ENCODE results near the gene SH3TC1. TPM values are rescaled to one million over a fixed set of nuclear protein-coding genes. Genes with fewer than 3 reads are reported as not detected.

SH3TC1 gene
- total RNA-seq, 1 experiment from 2014 or later: 7.8 TPM

DNA sequence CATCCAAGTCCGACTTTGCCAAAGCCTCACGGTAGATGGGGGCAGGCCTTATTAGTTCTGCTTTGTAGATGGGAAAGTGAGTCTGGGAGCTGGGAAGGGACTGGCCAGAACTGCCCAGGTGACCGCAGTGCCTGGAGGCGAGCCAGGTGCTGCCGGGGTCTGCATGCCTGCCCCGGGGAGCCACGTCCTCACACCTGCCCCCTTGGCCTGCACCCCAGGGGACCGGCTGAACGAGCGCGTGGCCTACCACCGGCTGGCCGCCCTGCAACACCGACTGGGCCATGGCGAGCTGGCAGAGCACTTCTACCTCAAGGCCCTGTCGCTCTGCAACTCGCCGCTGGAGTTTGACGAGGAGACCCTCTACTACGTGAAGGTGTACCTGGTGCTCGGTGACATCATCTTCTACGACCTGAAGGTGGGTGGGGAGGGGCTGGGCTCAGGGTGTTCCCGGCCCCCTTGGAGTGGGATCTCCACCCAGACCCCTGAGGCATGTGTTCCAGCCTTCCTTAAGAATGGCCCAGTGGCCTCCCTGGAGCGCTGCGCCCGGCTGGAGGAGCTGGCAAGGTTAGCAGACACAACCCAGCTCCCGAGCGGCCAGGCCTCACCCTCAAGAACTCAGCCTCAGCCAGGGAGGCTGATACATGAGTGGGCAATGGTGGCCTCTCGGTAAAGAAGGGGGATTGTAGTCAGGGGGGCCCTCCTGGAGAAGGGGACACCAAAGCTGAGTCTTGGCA lies 38.3 kb downstream of the SH3TC1 start:
- H3K27me3 Mint-ChIP-seq (ENCODE audit: unreplicated experiment): no peaks in the 10 kb centered on the region
- no peak overlapping the region for H3K27ac Mint-ChIP-seq (ENCODE audit: unreplicated experiment)
- no peaks in the 10 kb centered on the region for H3K4me1 Mint-ChIP-seq (ENCODE audit: low read depth, unreplicated experiment)
- no peak for DNase-seq
- no TSS peak for BruUV-seq (replicated peaks)
- H3K36me3 Mint-ChIP-seq (ENCODE audit: insufficient read depth, unreplicated experiment): peaks cover 5% of the 10 kb centered on the region
- no peaks in the 10 kb centered on the region for H3K9me3 Mint-ChIP-seq (ENCODE audit: low read depth, unreplicated experiment)
- intact Hi-C loops (cut with micrococcal nuclease; ENCODE audit: unreplicated experiment): no loop called here
- H3K4me3 Mint-ChIP-seq (ENCODE audit: low read depth, unreplicated experiment): no peak overlapping the region
- TF ChIP-seq, protein P1, sequence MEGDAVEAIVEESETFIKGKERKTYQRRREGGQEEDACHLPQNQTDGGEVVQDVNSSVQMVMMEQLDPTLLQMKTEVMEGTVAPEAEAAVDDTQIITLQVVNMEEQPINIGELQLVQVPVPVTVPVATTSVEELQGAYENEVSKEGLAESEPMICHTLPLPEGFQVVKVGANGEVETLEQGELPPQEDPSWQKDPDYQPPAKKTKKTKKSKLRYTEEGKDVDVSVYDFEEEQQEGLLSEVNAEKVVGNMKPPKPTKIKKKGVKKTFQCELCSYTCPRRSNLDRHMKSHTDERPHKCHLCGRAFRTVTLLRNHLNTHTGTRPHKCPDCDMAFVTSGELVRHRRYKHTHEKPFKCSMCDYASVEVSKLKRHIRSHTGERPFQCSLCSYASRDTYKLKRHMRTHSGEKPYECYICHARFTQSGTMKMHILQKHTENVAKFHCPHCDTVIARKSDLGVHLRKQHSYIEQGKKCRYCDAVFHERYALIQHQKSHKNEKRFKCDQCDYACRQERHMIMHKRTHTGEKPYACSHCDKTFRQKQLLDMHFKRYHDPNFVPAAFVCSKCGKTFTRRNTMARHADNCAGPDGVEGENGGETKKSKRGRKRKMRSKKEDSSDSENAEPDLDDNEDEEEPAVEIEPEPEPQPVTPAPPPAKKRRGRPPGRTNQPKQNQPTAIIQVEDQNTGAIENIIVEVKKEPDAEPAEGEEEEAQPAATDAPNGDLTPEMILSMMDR (IDR thresholded peaks at IDR 0.05; ENCODE audit: unreplicated experiment): no peak
- CTCF ChIA-PET: interaction anchor here (1.0 to 1.7 kb wide), 2 partner anchors 43 to 61 kb away, joined by 3 to 9 read pairs; no protein-coding TSS in a partner anchor

- no peak overlapping the region for H3K27ac Mint-ChIP-seq (ENCODE audit: unreplicated experiment)
- no peaks in the 10 kb centered on the region for H3K27me3 Mint-ChIP-seq (ENCODE audit: unreplicated experiment)
- TF ChIP-seq, protein P1 (IDR thresholded peaks at IDR 0.05; ENCODE audit: unreplicated experiment): no peak
- CTCF ChIA-PET: interaction anchor here (1.0 to 1.7 kb wide), 2 partner anchors 44 to 61 kb away, joined by 3 to 9 read pairs; no protein-coding TSS in a partner anchor
- intact Hi-C loops (cut with micrococcal nuclease; ENCODE audit: unreplicated experiment): loop anchor here (2.0 kb wide), 1 partner anchor 61 kb away; no protein-coding TSS in a partner anchor
- H3K9me3 Mint-ChIP-seq (ENCODE audit: low read depth, unreplicated experiment): no peaks in the 10 kb centered on the region
- BruUV-seq (replicated peaks): no TSS peak
- H3K4me1 Mint-ChIP-seq (ENCODE audit: low read depth, unreplicated experiment): no peaks in the 10 kb centered on the region
- no peak overlapping the region for H3K4me3 Mint-ChIP-seq (ENCODE audit: low read depth, unreplicated experiment)
- DNase-seq: peak; percentile 50
- H3K36me3 Mint-ChIP-seq (ENCODE audit: insufficient read depth, unreplicated experiment): peaks cover 5% of the 10 kb centered on the region
These were observed 39.0 kb downstream of the SH3TC1 start for GRCh38 chr4:8238036-8238511.

- TF ChIP-seq, protein P1 (IDR thresholded peaks at IDR 0.05; ENCODE audit: unreplicated experiment): peak; percentile 54
- Mint-ChIP-seq H3K9me3 (ENCODE audit: low read depth, unreplicated experiment) (no peaks in the 10 kb centered on the region), H3K36me3 (ENCODE audit: insufficient read depth, unreplicated experiment) (peaks cover 5% of the 10 kb centered on the region), H3K4me1 (ENCODE audit: low read depth, unreplicated experiment) (no peaks in the 10 kb centered on the region), H3K4me3 (ENCODE audit: low read depth, unreplicated experiment) (no peak overlapping the region), H3K27me3 (ENCODE audit: unreplicated experiment) (no peaks in the 10 kb centered on the region), H3K27ac (ENCODE audit: unreplicated experiment) (no peak overlapping the region)
- CTCF ChIA-PET: interaction anchor here (1.7 kb wide), 1 partner anchor 62 kb away, joined by 9 read pairs; no protein-coding TSS in a partner anchor
- no TSS peak for BruUV-seq (replicated peaks)
- peak; percentile 33 for DNase-seq
- intact Hi-C loops (cut with micrococcal nuclease; ENCODE audit: unreplicated experiment): loop anchor here (2.0 kb wide), 1 partner anchor 62 kb away; no protein-coding TSS in a partner anchor
These were observed 39.5 kb downstream of the SH3TC1 start for GRCh38 chr4:8238515-8239053.

GRCh38 chr4:8239226-8239625 lies 40.1 kb downstream of the SH3TC1 start:
- H3K36me3 Mint-ChIP-seq (ENCODE audit: insufficient read depth, unreplicated experiment): peaks cover 5% of the 10 kb centered on the region
- no TSS peak for BruUV-seq (replicated peaks)
- H3K9me3 Mint-ChIP-seq (ENCODE audit: low read depth, unreplicated experiment): no peaks in the 10 kb centered on the region
- no peaks in the 10 kb centered on the region for H3K27me3 Mint-ChIP-seq (ENCODE audit: unreplicated experiment)
- no peak overlapping the region for H3K27ac Mint-ChIP-seq (ENCODE audit: unreplicated experiment)
- TF ChIP-seq, protein P1 (IDR thresholded peaks at IDR 0.05; ENCODE audit: unreplicated experiment): no peak
- CTCF ChIA-PET: no interaction called here
- no peak for DNase-seq
- intact Hi-C loops (cut with micrococcal nuclease; ENCODE audit: unreplicated experiment): loop anchor here (2.0 kb wide), 1 partner anchor 62 kb away; no protein-coding TSS in a partner anchor
- H3K4me1 Mint-ChIP-seq (ENCODE audit: low read depth, unreplicated experiment): no peaks in the 10 kb centered on the region
- H3K4me3 Mint-ChIP-seq (ENCODE audit: low read depth, unreplicated experiment): no peak overlapping the region

Data from Calu3 (cell line).